Fibroblast of lung (primary cell): ENCODE results near the gene PRCP. TPM values are rescaled to one million over a fixed set of nuclear protein-coding genes. Genes with fewer than 3 reads are reported as not detected.
"Not testable (repeated sequence)": the region's sequence is repeated elsewhere in the genome, so short reads cannot be mapped to it uniquely, and the experiment has no call there.

ENCODE experiments used
- DNase-seq, 2 donors: peaks; one replicate each; pipeline versions ENCODE4 v3.0.0 to v3.0.0-alpha.2; 2010; ENCODE audit warnings: low read depth in 2 of 2
- H2AFZ ChIP-seq: 2 replicates; pipeline ENCODE4 v1.5.1; 2012; ENCODE audit warnings: low read length, control low read depth, inconsistent platforms
- H3K27ac ChIP-seq: 2 replicates; pipeline ENCODE4 v1.5.1; 2011; ENCODE audit warnings: low read length, control low read depth; ENCODE audit not compliant: insufficient read depth
- H3K27me3 ChIP-seq: 2 replicates; pipeline ENCODE4 v1.5.1; 2011; ENCODE audit warnings: mild to moderate bottlenecking, low read length; ENCODE audit not compliant: control insufficient read depth, insufficient read depth
- H3K36me3 ChIP-seq: 2 replicates; pipeline ENCODE4 v1.5.1; 2011; ENCODE audit warnings: low read length; ENCODE audit not compliant: control insufficient read depth, insufficient read depth
- H3K4me1 ChIP-seq: 2 replicates; pipeline ENCODE4 v1.5.1; 2011; ENCODE audit warnings: low read length; ENCODE audit not compliant: control insufficient read depth, insufficient read depth; ENCODE audit errors: extremely low read depth
- H3K4me2 ChIP-seq: 2 replicates; pipeline ENCODE4 v1.5.1; 2011; ENCODE audit warnings: low read length, control low read depth; ENCODE audit not compliant: insufficient read depth; ENCODE audit errors: extremely low read depth
- H3K4me3 ChIP-seq, 4 experiments: fragments of 200-600 bp in 1 of 4; sonication (generic) in 1 of 4; replicated peaks in 1 of 4; 2 replicates each; pipeline ENCODE4 v1.5.1; 2011 to 2016; ENCODE audit warnings: low read length in 4 of 4, low read depth in 3 of 4, mild to moderate bottlenecking in 3 of 4, control low read depth in 2 of 4, inconsistent platforms in 1 of 4, mixed read lengths in 1 of 4; ENCODE audit not compliant: insufficient read depth in 1 of 4; ENCODE audit errors: control extremely low read depth in 1 of 4
- H3K79me2 ChIP-seq: 2 replicates; pipeline ENCODE4 v1.5.1; 2012; ENCODE audit warnings: mild to moderate bottlenecking, low read length, inconsistent platforms; ENCODE audit not compliant: control insufficient read depth, insufficient read depth
- H3K9ac ChIP-seq: 2 replicates; pipeline ENCODE4 v1.5.1; 2011; ENCODE audit warnings: mild to moderate bottlenecking, low read length, control low read depth; ENCODE audit not compliant: insufficient read depth
- H3K9me3 ChIP-seq: 2 replicates; pipeline ENCODE4 v1.5.1; 2012; ENCODE audit warnings: low read depth, low read length; ENCODE audit not compliant: control insufficient read depth, insufficient read depth
- H4K20me1 ChIP-seq: 2 replicates; pipeline ENCODE4 v1.5.1; 2011; ENCODE audit warnings: low read length; ENCODE audit not compliant: control insufficient read depth, insufficient read depth; ENCODE audit errors: extremely low read depth
- EZH2 ChIP-seq: IDR thresholded peaks from 2 replicates; pipeline ENCODE4 v1.5.1; 2012; ENCODE audit warnings: low read length, control low read depth, mild to moderate bottlenecking; ENCODE audit errors: missing control alignments
- polyA plus RNA-seq, 2 donors: library from polyadenylated mRNA; depleted of rRNA in 1 of 2; stranded (reverse) in 1 of 2; unstranded in 1 of 2; fragments of >200 nt; gene quantifications; 2 replicates each; pipeline ENCODE4 v1.2.1, GENCODE V29; 2011 to 2012; ENCODE audit warnings: missing spikeins in 1 of 2
- total RNA-seq: library from RNA; depleted of rRNA; stranded (reverse); fragments of >200 nt; gene quantifications from 2 replicates; pipeline ENCODE4 v1.2.1, GENCODE V29; 2014
- TF ChIP-seq, protein P1 (sequence below), 2 donors: IDR thresholded peaks in 1 of 2; conservative IDR thresholded peaks in 1 of 2; 1 replicate in 1 of 2; 2 replicates in 1 of 2; pipeline ENCODE4 v1.5.1; 2011 to 2012; ENCODE audit warnings: low read length in 2 of 2, control low read depth in 1 of 2, inconsistent platforms in 1 of 2, low read depth in 1 of 2, mild to moderate bottlenecking in 1 of 2

PRCP gene
- total and polyA plus RNA-seq, 2 donors (not counting 1 experiment from before 2014, with no cell fraction given): 107 to 167 TPM

- Histone ChIP-seq H4K20me1 (no peaks in the 10 kb centered on the region), H3K36me3 (no peaks in the 10 kb centered on the region), H3K27me3 (no peaks in the 10 kb centered on the region), H3K4me2 (no peak overlapping the region), H3K79me2 (no peaks in the 10 kb centered on the region), H3K27ac (no peak overlapping the region), H3K9ac (no peak overlapping the region), H3K9me3 (no peaks in the 10 kb centered on the region), H3K4me1 (no peaks in the 10 kb centered on the region), H3K4me3 (no peak overlapping the region), H2AFZ (no peak overlapping the region)
- TF ChIP-seq EZH2: no peak
- TF ChIP-seq, protein P1, sequence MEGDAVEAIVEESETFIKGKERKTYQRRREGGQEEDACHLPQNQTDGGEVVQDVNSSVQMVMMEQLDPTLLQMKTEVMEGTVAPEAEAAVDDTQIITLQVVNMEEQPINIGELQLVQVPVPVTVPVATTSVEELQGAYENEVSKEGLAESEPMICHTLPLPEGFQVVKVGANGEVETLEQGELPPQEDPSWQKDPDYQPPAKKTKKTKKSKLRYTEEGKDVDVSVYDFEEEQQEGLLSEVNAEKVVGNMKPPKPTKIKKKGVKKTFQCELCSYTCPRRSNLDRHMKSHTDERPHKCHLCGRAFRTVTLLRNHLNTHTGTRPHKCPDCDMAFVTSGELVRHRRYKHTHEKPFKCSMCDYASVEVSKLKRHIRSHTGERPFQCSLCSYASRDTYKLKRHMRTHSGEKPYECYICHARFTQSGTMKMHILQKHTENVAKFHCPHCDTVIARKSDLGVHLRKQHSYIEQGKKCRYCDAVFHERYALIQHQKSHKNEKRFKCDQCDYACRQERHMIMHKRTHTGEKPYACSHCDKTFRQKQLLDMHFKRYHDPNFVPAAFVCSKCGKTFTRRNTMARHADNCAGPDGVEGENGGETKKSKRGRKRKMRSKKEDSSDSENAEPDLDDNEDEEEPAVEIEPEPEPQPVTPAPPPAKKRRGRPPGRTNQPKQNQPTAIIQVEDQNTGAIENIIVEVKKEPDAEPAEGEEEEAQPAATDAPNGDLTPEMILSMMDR (conservative IDR thresholded peaks at IDR 0.05 in 1 of 2, IDR thresholded peaks at IDR 0.05 in 1 of 2; ENCODE audit: low read depth in 1 of 2, low read length in 2 of 2): no peak
- DNase-seq: no peak
Observed at GRCh38 chr11:82944198-82944597, 44.0 kb upstream of the PRCP start.

GRCh38 chr11:82943430-82943829, 43.2 kb upstream of the PRCP start:
- not testable (repeated sequence) for H3K27me3 ChIP-seq, DNase-seq, H3K27ac ChIP-seq, H3K4me3 ChIP-seq, H3K79me2 ChIP-seq, H3K4me2 ChIP-seq, H2AFZ ChIP-seq, H3K4me1 ChIP-seq, H3K36me3 ChIP-seq, H3K9ac ChIP-seq, H4K20me1 ChIP-seq, H3K9me3 ChIP-seq

DNA sequence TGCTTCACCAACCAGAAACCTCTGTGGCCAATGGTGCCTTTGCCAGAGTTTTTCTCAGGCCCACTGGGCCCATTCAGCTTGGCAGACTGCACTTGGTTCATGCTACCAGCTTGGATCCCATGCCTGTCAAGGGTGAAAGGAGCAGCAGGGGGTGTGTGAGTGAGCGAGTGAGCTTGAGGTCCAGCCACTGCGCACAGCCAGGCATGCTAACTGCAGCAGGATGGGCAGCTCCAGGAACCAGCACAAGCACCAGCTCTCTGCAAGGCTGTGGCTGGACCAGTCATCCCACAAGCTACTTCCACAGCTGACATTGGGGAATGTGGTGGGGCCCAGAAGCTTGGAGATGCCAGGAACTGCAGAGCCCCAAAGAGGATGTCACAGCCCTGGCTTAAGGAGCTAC, 42.1 kb upstream of the PRCP start:
- H3K9me3 ChIP-seq: no peaks in the 10 kb centered on the region
- no peak overlapping the region for H3K4me3 ChIP-seq
- H4K20me1 ChIP-seq: no peaks in the 10 kb centered on the region
- H3K4me2 ChIP-seq: no peak overlapping the region
- DNase-seq: no peak
- TF ChIP-seq, protein P1 (conservative IDR thresholded peaks at IDR 0.05 in 1 of 2, IDR thresholded peaks at IDR 0.05 in 1 of 2; ENCODE audit: low read depth in 1 of 2, low read length in 2 of 2): no peak
- no peak for TF ChIP-seq EZH2
- H3K9ac ChIP-seq: no peak overlapping the region
- no peaks in the 10 kb centered on the region for H3K79me2 ChIP-seq
- no peaks in the 10 kb centered on the region for H3K36me3 ChIP-seq
- H3K27ac ChIP-seq: no peak overlapping the region
- H3K4me1 ChIP-seq: no peaks in the 10 kb centered on the region
- H3K27me3 ChIP-seq: no peaks in the 10 kb centered on the region
- H2AFZ ChIP-seq: no peak overlapping the region

- no peaks in the 10 kb centered on the region for H3K27me3 ChIP-seq
- no peaks in the 10 kb centered on the region for H3K79me2 ChIP-seq
- DNase-seq: no peak
- no peaks in the 10 kb centered on the region for H4K20me1 ChIP-seq
- no peak overlapping the region for H3K4me2 ChIP-seq
- H3K4me3 ChIP-seq: no peak overlapping the region
- H3K4me1 ChIP-seq: no peaks in the 10 kb centered on the region
- TF ChIP-seq EZH2: no peak
- TF ChIP-seq, protein P1 (conservative IDR thresholded peaks at IDR 0.05 in 1 of 2, IDR thresholded peaks at IDR 0.05 in 1 of 2; ENCODE audit: low read depth in 1 of 2, low read length in 2 of 2): no peak
- no peaks in the 10 kb centered on the region for H3K9me3 ChIP-seq
- no peak overlapping the region for H3K27ac ChIP-seq
- no peak overlapping the region for H3K9ac ChIP-seq
- H2AFZ ChIP-seq: no peak overlapping the region
- no peaks in the 10 kb centered on the region for H3K36me3 ChIP-seq
Observed at GRCh38 chr11:82939456-82939855, 39.2 kb upstream of the PRCP start.
